ENCODE measurements around the gene MON2. TPM values are rescaled to one million over a fixed set of nuclear protein-coding genes. Genes with fewer than 3 reads are reported as not detected.

The MON2 gene, protein sequence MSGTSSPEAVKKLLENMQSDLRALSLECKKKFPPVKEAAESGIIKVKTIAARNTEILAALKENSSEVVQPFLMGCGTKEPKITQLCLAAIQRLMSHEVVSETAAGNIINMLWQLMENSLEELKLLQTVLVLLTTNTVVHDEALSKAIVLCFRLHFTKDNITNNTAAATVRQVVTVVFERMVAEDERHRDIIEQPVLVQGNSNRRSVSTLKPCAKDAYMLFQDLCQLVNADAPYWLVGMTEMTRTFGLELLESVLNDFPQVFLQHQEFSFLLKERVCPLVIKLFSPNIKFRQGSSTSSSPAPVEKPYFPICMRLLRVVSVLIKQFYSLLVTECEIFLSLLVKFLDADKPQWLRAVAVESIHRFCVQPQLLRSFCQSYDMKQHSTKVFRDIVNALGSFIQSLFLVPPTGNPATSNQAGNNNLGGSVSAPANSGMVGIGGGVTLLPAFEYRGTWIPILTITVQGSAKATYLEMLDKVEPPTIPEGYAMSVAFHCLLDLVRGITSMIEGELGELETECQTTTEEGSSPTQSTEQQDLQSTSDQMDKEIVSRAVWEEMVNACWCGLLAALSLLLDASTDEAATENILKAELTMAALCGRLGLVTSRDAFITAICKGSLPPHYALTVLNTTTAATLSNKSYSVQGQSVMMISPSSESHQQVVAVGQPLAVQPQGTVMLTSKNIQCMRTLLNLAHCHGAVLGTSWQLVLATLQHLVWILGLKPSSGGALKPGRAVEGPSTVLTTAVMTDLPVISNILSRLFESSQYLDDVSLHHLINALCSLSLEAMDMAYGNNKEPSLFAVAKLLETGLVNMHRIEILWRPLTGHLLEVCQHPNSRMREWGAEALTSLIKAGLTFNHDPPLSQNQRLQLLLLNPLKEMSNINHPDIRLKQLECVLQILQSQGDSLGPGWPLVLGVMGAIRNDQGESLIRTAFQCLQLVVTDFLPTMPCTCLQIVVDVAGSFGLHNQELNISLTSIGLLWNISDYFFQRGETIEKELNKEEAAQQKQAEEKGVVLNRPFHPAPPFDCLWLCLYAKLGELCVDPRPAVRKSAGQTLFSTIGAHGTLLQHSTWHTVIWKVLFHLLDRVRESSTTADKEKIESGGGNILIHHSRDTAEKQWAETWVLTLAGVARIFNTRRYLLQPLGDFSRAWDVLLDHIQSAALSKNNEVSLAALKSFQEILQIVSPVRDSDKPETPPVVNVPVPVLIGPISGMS (N-terminal part only)
- total RNA-seq = 67.3 TPM

DNA sequence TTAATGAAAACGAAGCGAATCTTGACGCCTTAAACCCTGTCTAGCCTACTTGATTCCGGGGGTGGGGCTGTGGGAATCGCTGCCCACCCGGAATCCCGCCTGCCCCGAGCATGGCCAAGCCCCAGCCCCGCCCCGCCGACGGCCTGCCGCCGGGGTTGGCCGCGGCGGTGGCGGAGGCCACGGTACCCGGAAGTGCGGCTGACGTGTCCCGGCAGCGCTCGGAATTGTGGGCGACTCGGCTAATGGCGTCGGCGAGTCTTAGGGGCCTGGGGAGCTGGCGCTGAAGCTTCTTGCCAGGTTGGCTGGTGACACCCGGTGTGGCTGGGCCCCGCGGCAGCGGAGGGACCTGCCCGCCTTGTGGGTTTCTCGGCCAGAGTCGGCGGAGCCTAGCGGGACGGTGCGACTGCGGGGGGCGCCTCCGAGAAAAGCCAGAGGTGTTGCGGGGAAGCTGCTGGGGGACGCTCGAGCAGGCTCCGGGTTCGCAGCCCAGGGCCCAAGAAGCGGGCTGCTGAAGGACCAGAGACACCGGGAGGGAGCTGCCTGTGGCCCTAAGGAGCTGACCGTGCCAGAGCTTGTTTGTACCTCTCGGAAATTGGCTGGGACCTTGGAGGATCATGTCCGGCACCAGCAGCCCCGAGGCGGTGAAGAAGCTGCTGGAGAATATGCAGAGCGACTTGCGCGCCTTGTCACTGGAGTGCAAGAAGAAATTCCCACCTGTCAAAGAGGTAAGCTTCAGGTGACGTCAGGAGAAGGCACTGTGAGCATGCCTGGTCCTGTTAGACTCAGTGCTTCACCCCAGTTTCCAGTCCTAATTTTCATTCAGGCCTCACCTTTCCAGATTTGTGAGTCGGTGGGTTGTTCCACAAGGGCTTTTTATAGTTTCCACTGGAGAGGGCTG lies at the start of gene MON2:
Gene MON2, plus strand, starts transcription at position 233 of the 898 bp plus-strand sequence. Its CDS starts 382 bp downstream, at position 615.
- H3K27me3 ChIP-seq (ENCODE audit: control insufficient read depth in 3 of 3, insufficient read depth in 3 of 3, low read length in 3 of 3) = no peaks in the 10 kb centered on the region
- H3K9me3 ChIP-seq (ENCODE audit: control insufficient read depth in 3 of 3, low read length in 3 of 3) = no peaks in the 10 kb centered on the region
- peaks cover 3 to 19% (median 16%) of the 10 kb centered on the region in 3 donors for H3K4me1 ChIP-seq (ENCODE audit: control insufficient read depth in 3 of 3, insufficient read depth in 3 of 3, low read length in 3 of 3)
- H3K27ac ChIP-seq (ENCODE audit: low read depth, low read length) = peak within 1 kb of the TSS; percentile 93
- H3K9ac ChIP-seq (ENCODE audit: low read depth in 1 of 3, low read length in 3 of 3) = peak within 1 kb of the TSS; percentile 97 to 99 (median 99)
- peak within 1 kb of the TSS; percentile 83 to 100 (median 97) for H3K4me3 ChIP-seq (ENCODE audit: low read length in 3 of 3)
- H3K36me3 ChIP-seq (ENCODE audit: control insufficient read depth in 3 of 3, insufficient read depth in 3 of 3, low read length in 3 of 3) = no peaks in the 10 kb centered on the region

DNA sequence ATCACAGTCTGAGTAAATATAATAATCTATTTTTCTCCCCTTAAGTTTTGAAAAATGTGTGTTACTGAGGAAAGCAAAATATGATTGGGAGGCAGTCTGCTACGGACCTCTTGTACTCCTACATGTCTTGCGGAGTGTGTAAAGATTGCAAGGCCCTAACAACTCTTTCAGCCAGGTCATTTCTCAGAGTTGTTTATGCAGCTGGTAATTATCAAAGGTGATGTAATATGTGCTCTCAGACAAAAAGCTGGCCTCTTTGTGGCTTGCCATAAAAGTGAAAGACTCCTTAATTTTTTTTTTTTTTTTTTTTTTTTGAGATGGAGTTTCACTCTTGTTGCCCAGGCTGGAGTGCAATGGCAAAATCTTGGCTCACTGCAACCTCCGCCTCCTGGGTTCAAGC lies 40.5 kb upstream of the MON2 start:
- Histone ChIP-seq H3K4me1 (ENCODE audit: control insufficient read depth in 3 of 3, insufficient read depth in 3 of 3, low read length in 3 of 3) (no peaks in the 10 kb centered on the region), H3K27ac (ENCODE audit: low read depth, low read length) (no peak overlapping the region), H3K4me3 (ENCODE audit: low read length in 3 of 3) (no peak overlapping the region), H3K9ac (ENCODE audit: low read depth in 1 of 3, low read length in 3 of 3) (no peak overlapping the region), H3K27me3 (ENCODE audit: control insufficient read depth in 3 of 3, insufficient read depth in 3 of 3, low read length in 3 of 3) (peaks cover 3 to 4% (median 4%) of the 10 kb centered on the region in 3 donors), H3K9me3 (ENCODE audit: control insufficient read depth in 3 of 3, low read length in 3 of 3) (peaks cover 0 to 4% (median 3%) of the 10 kb centered on the region in 3 donors), H3K36me3 (ENCODE audit: control insufficient read depth in 3 of 3, insufficient read depth in 3 of 3, low read length in 3 of 3) (no peaks in the 10 kb centered on the region)

DNA sequence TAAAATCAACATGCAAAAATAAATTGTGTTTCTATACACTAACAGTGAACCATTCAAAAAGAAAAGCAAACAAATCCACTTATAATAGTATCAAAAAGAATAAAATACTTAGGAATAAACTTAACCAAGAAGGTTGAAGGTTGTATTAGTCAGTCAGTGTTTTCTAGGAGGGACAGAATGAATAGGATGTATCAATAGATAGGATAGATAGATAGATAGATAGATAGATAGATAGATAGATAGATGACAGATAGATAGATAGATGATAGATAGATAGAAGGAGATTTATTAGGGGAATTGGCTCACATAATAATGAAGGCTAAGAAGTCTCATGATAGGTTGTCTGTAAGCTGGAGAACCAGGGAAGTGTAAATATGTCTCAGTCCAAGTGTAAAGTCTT lies 37.2 kb upstream of the MON2 start:
- peaks cover 12 to 19% (median 15%) of the 10 kb centered on the region in 3 donors for H3K27me3 ChIP-seq (ENCODE audit: control insufficient read depth in 3 of 3, insufficient read depth in 3 of 3, low read length in 3 of 3)

DNA sequence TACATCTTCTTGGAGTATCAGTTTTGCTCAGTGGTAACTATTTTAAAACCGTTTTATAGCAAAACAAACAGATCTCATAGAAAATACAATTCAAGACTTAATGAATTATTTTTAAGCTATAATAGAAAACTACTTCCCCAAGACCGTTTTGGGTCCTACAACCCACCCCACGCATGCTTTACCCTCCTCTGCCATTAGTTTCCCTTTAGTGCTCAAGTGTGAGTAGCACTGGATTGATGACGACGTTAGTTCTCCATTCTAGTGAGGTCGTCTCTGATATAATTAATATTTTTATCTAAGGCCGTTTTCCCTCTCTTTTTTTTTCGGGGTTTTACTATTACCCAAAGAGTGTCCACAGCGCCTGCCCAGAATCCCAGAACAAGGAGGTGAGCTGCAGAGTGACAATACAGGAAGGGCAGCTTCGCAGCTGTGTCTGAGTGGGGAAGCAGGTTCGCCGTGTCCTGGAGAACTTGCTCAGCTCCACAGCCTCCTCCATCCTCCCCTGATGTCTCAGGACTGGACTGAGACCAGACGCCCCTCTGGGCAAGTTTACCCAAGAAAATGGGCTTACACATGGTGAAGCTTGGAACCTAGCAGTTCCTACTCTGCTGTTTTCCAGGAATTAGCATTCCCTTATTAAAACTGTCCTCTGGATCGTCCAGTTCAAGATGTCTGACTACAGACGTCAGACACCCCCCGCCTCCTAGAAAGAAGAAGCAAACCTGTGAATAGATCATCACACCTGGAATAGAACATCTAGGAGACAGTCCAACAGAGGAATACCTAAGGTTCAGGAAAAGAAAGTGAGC lies 31.9 kb upstream of the MON2 start:
- H3K27me3 ChIP-seq (ENCODE audit: control insufficient read depth in 3 of 3, insufficient read depth in 3 of 3, low read length in 3 of 3) = peaks cover 23 to 35% (median 26%) of the 10 kb centered on the region in 3 donors
- peak overlapping the region; percentile 71 to 77 (median 74) for H3K4me3 ChIP-seq (ENCODE audit: low read length in 3 of 3)
- H3K36me3 ChIP-seq (ENCODE audit: control insufficient read depth in 3 of 3, insufficient read depth in 3 of 3, low read length in 3 of 3) = no peaks in the 10 kb centered on the region
- H3K9ac ChIP-seq (ENCODE audit: low read depth in 1 of 3, low read length in 3 of 3) = peak overlapping the region in 2 of 3 donors; percentile 33 to 73
- peaks cover 12 to 14% (median 13%) of the 10 kb centered on the region in 3 donors for H3K4me1 ChIP-seq (ENCODE audit: control insufficient read depth in 3 of 3, insufficient read depth in 3 of 3, low read length in 3 of 3)
- no peaks in the 10 kb centered on the region for H3K9me3 ChIP-seq (ENCODE audit: control insufficient read depth in 3 of 3, low read length in 3 of 3)
- H3K27ac ChIP-seq (ENCODE audit: low read depth, low read length) = no peak overlapping the region

More for the DNA sequence above, 37.2 kb upstream of the MON2 start:
- Histone ChIP-seq H3K36me3 (ENCODE audit: control insufficient read depth in 3 of 3, insufficient read depth in 3 of 3, low read length in 3 of 3) (no peaks in the 10 kb centered on the region), H3K4me1 (ENCODE audit: control insufficient read depth in 3 of 3, insufficient read depth in 3 of 3, low read length in 3 of 3) (peaks cover 0 to 1% (median 0%) of the 10 kb centered on the region in 3 donors), H3K9ac (ENCODE audit: low read depth in 1 of 3, low read length in 3 of 3) (no peak overlapping the region), H3K27ac (ENCODE audit: low read depth, low read length) (no peak overlapping the region), H3K4me3 (ENCODE audit: low read length in 3 of 3) (no peak overlapping the region), H3K9me3 (ENCODE audit: control insufficient read depth in 3 of 3, low read length in 3 of 3) (peaks cover 0 to 4% (median 3%) of the 10 kb centered on the region in 3 donors)

DNA sequence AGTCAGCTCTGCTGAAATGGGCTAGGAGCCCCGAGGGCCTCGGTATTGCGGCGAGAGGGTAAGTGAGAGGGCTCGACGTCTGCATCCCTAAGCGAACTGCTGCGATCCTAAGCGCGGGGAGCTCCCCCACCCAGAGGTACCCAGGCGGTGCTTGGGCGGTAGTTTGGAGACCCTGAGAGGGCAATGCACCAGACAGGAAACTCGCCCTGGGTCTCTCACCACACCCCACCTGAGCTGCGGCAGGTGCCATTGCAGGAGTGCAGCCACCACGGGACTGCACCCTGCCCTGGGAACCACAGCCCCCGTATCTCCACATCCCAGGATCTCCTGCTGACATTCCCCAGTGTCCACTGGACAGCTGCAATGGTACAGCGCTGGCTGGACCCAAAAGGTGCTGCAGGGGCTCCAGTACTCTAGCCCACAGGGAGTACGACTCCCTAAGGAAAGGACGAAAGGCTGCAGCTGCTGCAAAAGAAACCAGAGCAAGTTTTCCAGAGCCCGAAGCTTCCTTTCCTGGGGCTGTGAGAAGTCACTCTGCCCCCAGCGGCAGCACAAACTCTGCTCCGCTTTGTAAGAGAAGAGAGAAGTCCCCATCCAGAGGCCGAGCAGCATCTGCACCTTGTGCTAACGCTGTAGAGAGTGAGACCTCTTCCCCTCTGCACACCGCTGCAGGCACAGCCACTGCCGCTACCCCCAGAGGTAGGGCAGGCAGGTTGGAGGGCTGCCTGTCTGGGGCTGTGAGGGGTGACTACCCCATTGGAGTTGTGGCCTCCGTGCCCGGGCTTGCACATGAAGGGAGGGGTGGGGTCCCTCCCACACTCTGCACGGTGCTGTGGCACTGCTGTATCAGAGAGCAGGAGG lies 31.1 kb upstream of the MON2 start:
- H3K9me3 ChIP-seq (ENCODE audit: control insufficient read depth in 3 of 3, low read length in 3 of 3) = no peaks in the 10 kb centered on the region
- peaks cover 21 to 33% (median 23%) of the 10 kb centered on the region in 3 donors for H3K27me3 ChIP-seq (ENCODE audit: control insufficient read depth in 3 of 3, insufficient read depth in 3 of 3, low read length in 3 of 3)
- H3K36me3 ChIP-seq (ENCODE audit: control insufficient read depth in 3 of 3, insufficient read depth in 3 of 3, low read length in 3 of 3) = no peaks in the 10 kb centered on the region
- peaks cover 12 to 14% (median 13%) of the 10 kb centered on the region in 3 donors for H3K4me1 ChIP-seq (ENCODE audit: control insufficient read depth in 3 of 3, insufficient read depth in 3 of 3, low read length in 3 of 3)
- H3K9ac ChIP-seq (ENCODE audit: low read depth in 1 of 3, low read length in 3 of 3) = peak overlapping the region in 2 of 3 donors; percentile 33 to 73
- peak overlapping the region; percentile 71 to 77 (median 74) for H3K4me3 ChIP-seq (ENCODE audit: low read length in 3 of 3)
- H3K27ac ChIP-seq (ENCODE audit: low read depth, low read length) = no peak overlapping the region

DNA sequence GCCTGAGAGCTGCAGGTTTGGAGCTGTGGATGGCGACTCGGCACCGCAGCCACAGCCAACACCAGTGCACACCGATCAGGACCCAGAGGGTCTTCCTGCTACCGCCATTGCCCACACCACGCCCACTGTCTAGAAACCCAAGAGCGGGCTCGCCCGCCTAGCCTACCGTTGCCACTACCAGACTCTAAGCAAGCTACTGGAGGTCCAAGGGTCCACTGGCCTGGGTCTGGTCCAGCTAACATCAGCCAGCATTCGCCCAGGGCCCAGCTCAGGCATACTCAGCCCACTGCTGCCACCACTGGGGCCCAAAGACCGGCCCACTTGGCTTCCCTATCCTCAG lies 30.5 kb upstream of the MON2 start:
- Histone ChIP-seq H3K27me3 (ENCODE audit: control insufficient read depth in 3 of 3, insufficient read depth in 3 of 3, low read length in 3 of 3) (peaks cover 21 to 33% (median 23%) of the 10 kb centered on the region in 3 donors), H3K4me3 (ENCODE audit: low read length in 3 of 3) (peak overlapping the region in 1 of 3 donors; percentile 74), H3K9me3 (ENCODE audit: control insufficient read depth in 3 of 3, low read length in 3 of 3) (no peaks in the 10 kb centered on the region), H3K27ac (ENCODE audit: low read depth, low read length) (no peak overlapping the region), H3K4me1 (ENCODE audit: control insufficient read depth in 3 of 3, insufficient read depth in 3 of 3, low read length in 3 of 3) (peaks cover 12 to 14% (median 13%) of the 10 kb centered on the region in 3 donors), H3K36me3 (ENCODE audit: control insufficient read depth in 3 of 3, insufficient read depth in 3 of 3, low read length in 3 of 3) (no peaks in the 10 kb centered on the region), H3K9ac (ENCODE audit: low read depth in 1 of 3, low read length in 3 of 3) (no peak overlapping the region)

DNA sequence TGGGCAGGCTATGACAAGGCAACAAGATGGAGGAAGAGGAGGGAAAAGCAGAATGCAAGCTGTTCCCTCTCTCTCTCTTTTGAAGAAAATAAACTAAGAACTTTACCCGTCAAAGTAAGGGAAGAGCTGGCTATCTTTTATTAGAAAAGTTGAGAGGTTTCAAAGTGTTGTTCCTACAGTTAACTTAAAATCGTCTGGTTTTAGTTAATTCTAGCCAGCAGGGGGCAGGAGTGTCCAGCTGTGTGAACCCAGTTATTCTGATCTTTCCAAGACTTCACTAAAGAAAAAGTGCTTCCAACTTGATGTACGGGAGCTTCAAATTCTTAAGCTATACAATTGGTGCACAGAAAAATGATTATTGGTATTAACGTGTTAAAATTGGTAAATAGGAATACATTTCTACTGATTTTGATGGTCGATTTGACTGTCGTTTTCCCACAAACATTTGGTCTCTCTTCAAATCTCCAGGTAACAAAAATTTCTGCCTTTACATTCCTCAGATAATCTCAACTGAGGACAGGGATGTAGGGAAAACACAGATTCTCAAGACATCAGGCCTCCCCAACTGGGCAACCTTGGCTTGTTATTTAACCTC lies 28.4 kb upstream of the MON2 start:
- Histone ChIP-seq H3K9me3 (ENCODE audit: control insufficient read depth in 3 of 3, low read length in 3 of 3) (peaks cover 0 to 2% (median 0%) of the 10 kb centered on the region in 3 donors), H3K9ac (ENCODE audit: low read depth in 1 of 3, low read length in 3 of 3) (no peak overlapping the region), H3K4me3 (ENCODE audit: low read length in 3 of 3) (no peak overlapping the region), H3K27me3 (ENCODE audit: control insufficient read depth in 3 of 3, insufficient read depth in 3 of 3, low read length in 3 of 3) (peaks cover 12 to 27% (median 17%) of the 10 kb centered on the region in 3 donors), H3K36me3 (ENCODE audit: control insufficient read depth in 3 of 3, insufficient read depth in 3 of 3, low read length in 3 of 3) (no peaks in the 10 kb centered on the region), H3K27ac (ENCODE audit: low read depth, low read length) (no peak overlapping the region), H3K4me1 (ENCODE audit: control insufficient read depth in 3 of 3, insufficient read depth in 3 of 3, low read length in 3 of 3) (peaks cover 12 to 14% (median 13%) of the 10 kb centered on the region in 3 donors)

Measured in skeletal muscle tissue (tissue), 4 donors.